ENCODE results near the gene BRD2.

GRCh38 chr6:32947552-32948465, 20.6 kb upstream of the BRD2 start:
- TF ChIP-seq GATA2 (IDR thresholded peaks at IDR 0.05; ENCODE audit: low read depth, low read length): no peak
- TF ChIP-seq GATA3 (IDR thresholded peaks at IDR 0.05; ENCODE audit: low read depth, low read length): no peak

All from SH-SY5Y (cell line).